ENCODE results near the gene FOXP2.
"Not testable (repeated sequence)": the region's sequence is repeated elsewhere in the genome, so short reads cannot be mapped to it uniquely, and the experiment has no call there.

Gene FOXP2

GRCh38 chr7:114606100-114606499 lies 191.5 kb downstream of the FOXP2 start:
- no peak for DNase-seq

GRCh38 chr7:114608822-114609221 lies 194.2 kb downstream of the FOXP2 start:
- DNase-seq: not testable (repeated sequence)

GRCh38 chr7:114620208-114620607 lies 205.6 kb downstream of the FOXP2 start:
- DNase-seq: no peak

GRCh38 chr7:114622221-114622620 lies 207.6 kb downstream of the FOXP2 start:
- DNase-seq: no peak

GRCh38 chr7:114623146-114623545 lies 208.5 kb downstream of the FOXP2 start:
- no peak for DNase-seq

GRCh38 chr7:114627231-114627630 lies 212.6 kb downstream of the FOXP2 start:
- no peak for DNase-seq

GRCh38 chr7:114628362-114628761 lies 213.7 kb downstream of the FOXP2 start:
- DNase-seq: no peak

GRCh38 chr7:114629762-114630161 lies 215.1 kb downstream of the FOXP2 start:
- no peak for DNase-seq

GRCh38 chr7:114630201-114630990 lies 215.8 kb downstream of the FOXP2 start:
- no peak for DNase-seq

- DNase-seq: no peak
Observed at GRCh38 chr7:114631249-114631822, 216.7 kb downstream of the FOXP2 start.

GRCh38 chr7:114639451-114639850 lies 224.8 kb downstream of the FOXP2 start:
- DNase-seq: no peak

GRCh38 chr7:114644455-114644854 lies 229.8 kb downstream of the FOXP2 start:
- no peak for DNase-seq

GRCh38 chr7:114645451-114645850 lies 230.8 kb downstream of the FOXP2 start:
- DNase-seq: no peak

- DNase-seq: no peak
Observed at GRCh38 chr7:114647518-114647917, 232.9 kb downstream of the FOXP2 start.

GRCh38 chr7:114648117-114648516 lies 233.5 kb downstream of the FOXP2 start:
- no peak for DNase-seq

GRCh38 chr7:114648680-114649079 lies 234.1 kb downstream of the FOXP2 start:
- DNase-seq: no peak

- no peak for DNase-seq
Observed at GRCh38 chr7:114649689-114650088, 235.1 kb downstream of the FOXP2 start.

GRCh38 chr7:114650491-114650890 lies 235.9 kb downstream of the FOXP2 start:
- DNase-seq: no peak

GRCh38 chr7:114652041-114652440 lies 237.4 kb downstream of the FOXP2 start:
- DNase-seq: no peak

- no peak for DNase-seq
Observed at GRCh38 chr7:114653364-114654088, 238.9 kb downstream of the FOXP2 start.

- no peak for DNase-seq
Observed at GRCh38 chr7:114656466-114656865, 241.9 kb downstream of the FOXP2 start.

- no peak for DNase-seq
Observed at GRCh38 chr7:114657279-114657678, 242.7 kb downstream of the FOXP2 start.

GRCh38 chr7:114658216-114658615 lies 243.6 kb downstream of the FOXP2 start:
- no peak for DNase-seq
